HFF-Myc (cell line): Measurements from ENCODE around the gene CYB5A.
"Not testable (repeated sequence)": the region's sequence is repeated elsewhere in the genome, so short reads cannot be mapped to it uniquely, and the experiment has no call there.

Experiments used
- DNase-seq: peaks from one replicate; pipeline ENCODE4 v3.0.0-alpha.2; 2011; ENCODE audit warnings: low read depth; ENCODE audit errors: extremely low read depth
- H3K4me3 ChIP-seq: replicated peaks from 2 replicates; pipeline ENCODE4 v1.5.1; 2011; ENCODE audit warnings: low read depth, mild to moderate bottlenecking, control low read depth, low read length
- CTCF ChIP-seq: IDR thresholded peaks from 2 replicates; pipeline ENCODE4 v1.5.1; 2012; ENCODE audit warnings: mild to moderate bottlenecking, low read depth, low read length, control low read depth; ENCODE audit errors: missing control alignments

Gene CYB5A

GRCh38 chr18:74331404-74331803, 39.6 kb upstream of the CYB5A start:
- DNase-seq: peak; percentile 52
- peak; percentile 51 for TF ChIP-seq CTCF
- H3K4me3 ChIP-seq: no peak overlapping the region

- no peak overlapping the region for H3K4me3 ChIP-seq
- DNase-seq: no peak
- no peak for TF ChIP-seq CTCF
Observed at GRCh38 chr18:74329688-74330205, 38.0 kb upstream of the CYB5A start.

- H3K4me3 ChIP-seq: no peak overlapping the region
- TF ChIP-seq CTCF: no peak
- peak; percentile 37 for DNase-seq
Observed at GRCh38 chr18:74328206-74328605, 36.4 kb upstream of the CYB5A start.

DNA sequence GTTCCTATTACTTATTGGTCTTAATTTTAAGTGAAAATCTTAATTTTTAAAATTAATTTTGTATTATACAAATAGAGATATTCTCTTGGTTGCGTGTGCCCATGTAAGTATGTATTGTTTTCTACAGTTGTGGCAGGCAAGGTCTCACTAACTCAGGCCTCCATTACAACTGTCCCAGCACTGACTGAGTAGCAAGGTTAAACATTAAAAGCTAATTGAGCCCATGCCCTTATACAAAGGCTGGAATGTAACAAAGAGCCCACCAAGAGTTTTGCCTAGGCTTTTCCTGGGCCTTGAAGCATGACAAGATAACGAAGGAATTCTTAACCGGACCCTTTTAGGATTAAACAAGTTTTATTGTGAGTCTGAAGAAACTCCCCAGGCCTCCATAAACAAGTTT, 35.0 kb upstream of the CYB5A start:
- not testable (repeated sequence) for DNase-seq

GRCh38 chr18:74326231-74326630, 34.5 kb upstream of the CYB5A start:
- no peak for DNase-seq
- no peak for TF ChIP-seq CTCF

More for the DNA sequence above, 35.0 kb upstream of the CYB5A start:
- H3K4me3 ChIP-seq: not testable (repeated sequence)

DNA sequence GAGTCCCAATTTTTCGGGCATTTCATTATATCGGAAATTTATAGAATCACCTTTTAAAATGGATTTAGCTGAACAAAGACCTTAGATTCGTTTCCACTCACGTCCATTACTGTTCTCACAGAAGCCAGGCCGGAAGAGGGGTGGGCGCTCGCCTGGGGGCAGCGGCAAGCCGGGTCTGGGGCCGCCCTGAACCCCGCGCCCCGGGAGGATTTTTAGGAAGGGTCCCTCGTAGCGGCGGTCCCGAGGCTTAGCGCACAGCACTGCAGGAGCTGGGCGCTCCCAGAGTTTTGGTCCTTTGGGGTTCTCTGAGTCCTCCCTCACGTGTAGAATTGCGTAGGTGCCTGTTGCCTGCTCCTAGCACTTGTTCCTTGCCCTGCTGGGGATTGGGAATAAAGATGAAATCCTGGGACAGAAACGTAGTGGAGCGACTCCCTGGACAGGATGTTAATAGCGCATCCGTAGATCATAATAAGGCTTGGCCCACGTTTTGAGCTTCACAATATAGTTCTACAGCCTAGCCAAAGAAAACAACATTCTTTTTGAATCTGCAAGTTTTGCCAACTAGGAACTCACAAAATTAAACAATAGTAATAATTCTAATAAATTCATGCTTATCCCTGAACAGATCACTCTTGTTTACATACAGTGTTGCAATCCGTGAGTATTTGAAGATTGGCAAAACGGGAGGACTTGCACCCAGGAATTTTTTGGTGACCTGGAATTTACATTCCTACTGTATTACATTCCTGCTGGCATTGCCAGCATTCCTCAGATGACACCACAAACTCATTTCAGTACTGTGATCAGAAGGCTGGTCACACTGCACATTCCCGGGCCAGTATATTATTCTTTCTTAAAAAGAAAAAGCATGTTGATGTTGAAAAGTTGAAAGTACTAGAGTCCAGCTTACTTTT, 24.8 kb upstream of the CYB5A start:
- no peak for TF ChIP-seq CTCF
- no peak for DNase-seq

More at GRCh38 chr18:74326231-74326630, 34.5 kb upstream of the CYB5A start:
- no peak overlapping the region for H3K4me3 ChIP-seq

GRCh38 chr18:74315464-74316256, 23.9 kb upstream of the CYB5A start, which contains the start of gene C18orf63:
Gene C18orf63, plus strand, starts transcription at chr18:74315839. Its CDS starts 2,027 bp downstream, at chr18:74317866.
- TF ChIP-seq CTCF: no peak
- no peak within 1 kb of the TSS for H3K4me3 ChIP-seq
- DNase-seq: no peak

More for the DNA sequence above, 24.8 kb upstream of the CYB5A start:
- no peak overlapping the region for H3K4me3 ChIP-seq
